AG04450 (cell line): ENCODE results near the gene RFTN1. TPM values are rescaled to one million over a fixed set of nuclear protein-coding genes. Genes with fewer than 3 reads are reported as not detected.
A peak's percentile ranks its signal among the peaks of the same experiment; 100 is the strongest.

Experiments used
- CTCF ChIA-PET: fragments of 300-600, 350-600 bp; formaldehyde crosslinking; extraction: SDS; loops from one replicate; lab custom pipeline; 2022; ENCODE audit warnings: antibody characterized with exemption, inconsistent platforms; lab: Charles Lee
- POLR2A ChIA-PET: fragments of 350-600 bp; formaldehyde crosslinking; extraction: SDS; loops from one replicate; lab custom pipeline; 2021; ENCODE audit warnings: antibody characterized with exemption, inconsistent platforms; lab: Yijun Ruan, JAX
- DNase-seq: peaks from one replicate; pipeline ENCODE4 v3.0.0-alpha.2; 2011; ENCODE audit warnings: low read depth, low spot score
- H3K27ac ChIP-seq: one replicate; pipeline ENCODE4 v1.5.1; 2012; ENCODE audit warnings: low read depth, low read length, control low read depth
- H3K27me3 ChIP-seq: one replicate; pipeline ENCODE4 v1.6.0; 2012; ENCODE audit warnings: low read length; ENCODE audit not compliant: control insufficient read depth, insufficient read depth
- H3K4me3 ChIP-seq: 2 replicates; pipeline ENCODE4 v1.5.1; 2011; ENCODE audit warnings: mild to moderate bottlenecking, low read depth, low read length, control low read depth
- H3K9me3 ChIP-seq: 2 replicates; pipeline ENCODE4 v1.5.1; 2012; ENCODE audit warnings: low read length; ENCODE audit not compliant: control insufficient read depth, insufficient read depth
- CTCF ChIP-seq: IDR thresholded peaks from 2 replicates; pipeline ENCODE4 v1.5.1; 2011; ENCODE audit warnings: low read depth, low read length, control low read depth, inconsistent platforms
- polyA plus RNA-seq: library from polyadenylated mRNA; depleted of rRNA; stranded (reverse); fragments of >200 nt; gene quantifications from 2 replicates; pipeline ENCODE4 v1.2.3, GENCODE V29; 2011

The RFTN1 gene
- polyA plus RNA-seq, 1 experiment, result 97.3 TPM

DNA sequence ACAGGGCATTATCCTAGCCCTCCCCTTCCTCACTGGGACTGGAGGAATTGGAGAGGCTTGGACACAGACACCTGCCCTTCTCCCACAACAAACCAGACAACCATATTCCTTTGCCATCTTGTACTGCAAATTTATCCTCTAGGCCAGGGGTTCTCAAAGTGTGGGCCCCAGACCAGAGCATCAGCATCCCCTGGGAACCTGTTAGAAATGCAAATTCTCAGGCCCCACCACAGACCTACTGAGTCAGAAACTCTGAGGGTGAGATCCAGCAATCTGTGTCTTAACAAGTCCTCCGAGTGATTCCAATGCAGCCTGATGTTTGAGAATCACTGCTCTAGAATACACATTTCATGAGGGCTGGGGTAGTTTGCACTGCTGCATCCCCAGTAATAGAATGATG lies 133.1 kb downstream of the RFTN1 start:
- no peaks in the 10 kb centered on the region for H3K27me3 ChIP-seq
- no peak for TF ChIP-seq CTCF
- H3K9me3 ChIP-seq, result peaks cover 11% of the 10 kb centered on the region
- POLR2A ChIA-PET, result no interaction called here
- CTCF ChIA-PET, result interaction anchor here (0.7 kb wide), 1 partner anchor 90 kb away, joined by 4 read pairs; no protein-coding TSS in a partner anchor
- no peak overlapping the region for H3K4me3 ChIP-seq
- DNase-seq, result no peak
- no peak overlapping the region for H3K27ac ChIP-seq

DNA sequence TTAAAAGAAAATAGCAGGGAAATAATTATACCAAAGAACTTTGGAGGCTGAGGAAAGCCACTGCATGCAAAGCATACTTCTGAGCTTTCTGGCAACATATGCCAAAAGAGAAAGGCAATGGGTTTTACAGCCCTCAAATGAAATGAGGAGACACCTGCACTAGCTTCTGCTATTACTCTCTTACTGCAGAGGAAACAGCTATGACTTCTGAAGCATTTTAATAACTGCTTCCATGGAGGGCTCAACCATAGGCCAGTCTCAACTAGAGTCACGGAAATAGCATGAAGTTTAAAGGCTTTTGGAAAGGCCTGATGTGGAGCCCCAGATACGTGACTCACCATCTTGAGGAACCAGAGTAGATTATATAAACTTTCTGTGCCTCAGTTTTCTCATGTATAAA lies 133.7 kb downstream of the RFTN1 start:
- POLR2A ChIA-PET, result interaction anchor here (1.3 kb wide), 1 partner anchor 20 kb away, joined by 3 read pairs; no protein-coding TSS in a partner anchor
- H3K27me3 ChIP-seq, result no peaks in the 10 kb centered on the region

GRCh38 chr3:16378920-16379319 lies 134.6 kb downstream of the RFTN1 start:
- CTCF ChIA-PET, result interaction anchor here (1.1 kb wide), 1 partner anchor 138 kb away, joined by 5 read pairs; no protein-coding TSS in a partner anchor
- POLR2A ChIA-PET, result interaction anchor here (1.2 to 1.6 kb wide), 3 partner anchors 21 to 98 kb away, joined by 3 read pairs; no protein-coding TSS in a partner anchor
- Histone ChIP-seq H3K27me3 (no peaks in the 10 kb centered on the region), H3K9me3 (peaks cover 11% of the 10 kb centered on the region), H3K4me3 (no peak overlapping the region), H3K27ac (peak overlapping the region; percentile 88)
- peak; percentile 68 for DNase-seq
- TF ChIP-seq CTCF, result no peak

More for the DNA sequence above, 133.7 kb downstream of the RFTN1 start:
- TF ChIP-seq CTCF, result no peak
- no peak overlapping the region for H3K4me3 ChIP-seq
- H3K27ac ChIP-seq, result no peak overlapping the region
- CTCF ChIA-PET, result interaction anchor here (1.1 kb wide), 1 partner anchor 137 kb away, joined by 5 read pairs; no protein-coding TSS in a partner anchor
- peaks cover 11% of the 10 kb centered on the region for H3K9me3 ChIP-seq
- no peak for DNase-seq

DNA sequence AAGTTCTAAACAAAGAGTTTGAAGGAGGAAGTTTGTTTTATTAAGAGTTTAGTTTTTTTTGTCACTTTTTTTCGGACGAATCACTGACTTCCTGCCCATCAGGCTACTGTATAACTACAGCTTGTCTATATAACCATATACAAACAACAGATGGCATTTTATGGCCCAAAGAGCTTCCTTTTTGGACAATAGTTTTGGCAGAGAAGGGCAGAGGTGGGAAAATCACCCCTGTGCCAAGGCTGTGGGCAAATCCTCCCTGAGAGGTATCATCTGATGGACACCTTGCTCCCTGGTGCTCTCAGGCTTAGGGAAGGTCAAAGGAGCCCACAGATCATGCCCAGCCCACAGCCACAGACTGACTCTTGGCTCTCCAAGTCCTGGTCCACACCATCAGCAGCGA lies 135.1 kb downstream of the RFTN1 start:
- Histone ChIP-seq H3K4me3 (no peak overlapping the region), H3K27ac (peak overlapping the region; percentile 88), H3K27me3 (no peaks in the 10 kb centered on the region), H3K9me3 (peaks cover 11% of the 10 kb centered on the region)
- TF ChIP-seq CTCF, result no peak
- DNase-seq, result no peak
- CTCF ChIA-PET, result no interaction called here
- POLR2A ChIA-PET, result interaction anchor here (1.2 to 1.6 kb wide), 3 partner anchors 21 to 98 kb away, joined by 3 read pairs; no protein-coding TSS in a partner anchor

DNA sequence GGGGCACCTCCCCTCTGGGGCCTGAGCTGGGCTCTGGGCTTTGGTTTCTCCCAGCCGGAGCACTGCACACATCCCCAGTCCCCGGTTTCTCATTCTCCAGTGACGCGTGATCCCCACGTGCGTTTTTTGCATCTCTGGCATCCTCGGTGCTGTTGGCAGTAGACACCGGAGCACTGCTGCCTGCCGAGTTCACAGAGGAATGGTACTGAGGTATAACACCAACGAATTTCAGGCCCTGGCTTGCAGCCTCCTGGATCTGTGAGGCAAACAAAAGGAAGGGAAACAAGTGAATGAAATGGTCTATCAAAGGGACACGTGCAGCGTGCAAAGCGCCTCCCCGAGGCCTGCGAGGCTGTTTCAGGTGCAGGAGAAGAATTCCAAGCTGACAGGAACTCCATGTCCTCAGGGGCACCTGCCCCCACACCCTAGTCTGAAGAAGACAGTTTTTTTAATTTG lies 135.6 kb downstream of the RFTN1 start:
- Histone ChIP-seq H3K27ac (peak overlapping the region; percentile 48), H3K27me3 (no peaks in the 10 kb centered on the region), H3K4me3 (no peak overlapping the region), H3K9me3 (peaks cover 11% of the 10 kb centered on the region)
- DNase-seq, result no peak
- ChIA-PET POLR2A (interaction anchor here (1.2 to 1.6 kb wide), 2 partner anchors 30 to 99 kb away, joined by 3 read pairs; no protein-coding TSS in a partner anchor), CTCF (no interaction called here)
- no peak for TF ChIP-seq CTCF
